ENCODE data around the gene CLC.
"Not testable (repeated sequence)": the region's sequence is repeated elsewhere in the genome, so short reads cannot be mapped to it uniquely, and the experiment has no call there.

The CLC gene

DNA sequence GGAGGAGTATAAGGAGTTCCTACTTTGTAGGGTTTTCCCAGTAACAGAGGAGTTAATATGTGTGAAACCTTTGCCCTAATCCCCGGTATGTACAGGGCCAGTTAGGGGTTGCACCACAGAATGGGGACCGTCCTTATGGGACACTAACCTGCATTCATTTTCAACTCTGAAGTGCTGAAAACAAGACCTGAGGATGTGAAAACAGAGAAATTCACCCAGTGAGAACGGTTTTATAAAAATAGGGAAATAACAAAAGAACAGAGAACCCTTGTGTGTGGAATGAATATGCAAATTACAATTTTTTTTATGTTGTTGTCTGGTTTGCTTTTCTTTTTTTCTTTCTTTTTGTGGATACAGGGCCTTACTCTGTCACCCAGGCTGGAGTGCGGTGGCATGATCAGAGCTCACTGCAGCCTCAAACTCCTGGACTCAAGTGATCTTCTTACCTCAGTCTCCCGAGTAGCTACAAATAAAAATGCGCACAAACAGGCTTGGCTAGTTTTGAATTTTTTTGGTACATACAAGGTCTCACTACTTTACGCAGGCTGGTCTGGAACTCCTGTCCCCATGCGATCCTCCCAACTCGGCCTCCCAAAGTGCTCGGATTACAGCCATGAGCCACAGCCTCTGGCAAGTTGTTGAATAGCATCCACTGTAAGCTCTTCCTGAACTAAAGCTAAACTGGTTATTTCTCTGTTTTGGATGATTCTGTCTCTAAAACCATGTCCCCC is 10.6 kb downstream of the CLC start:
- DNase-seq = no peak

DNA sequence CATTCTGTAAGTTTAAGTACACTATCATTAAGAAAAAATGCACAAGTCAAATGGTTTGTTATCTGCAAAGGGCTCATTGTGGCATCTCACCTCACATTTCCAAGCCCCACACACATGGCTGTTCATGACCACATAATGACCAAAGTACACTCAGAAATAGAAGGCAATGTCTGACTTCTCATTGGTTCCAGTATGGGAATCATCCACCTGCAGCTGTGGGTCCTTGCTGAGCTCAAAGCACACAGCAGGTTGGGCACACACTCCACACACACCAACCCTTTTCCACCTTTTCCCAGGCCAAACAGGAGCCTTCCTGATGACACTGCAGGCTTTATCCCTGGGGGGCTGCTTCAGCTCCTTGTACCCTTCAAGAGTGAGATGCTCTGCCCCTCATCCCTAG is 11.8 kb downstream of the CLC start:
- no peak for DNase-seq

GRCh38 chr19:39720144-39720543 is 17.7 kb downstream of the CLC start:
- not testable (repeated sequence) for DNase-seq

DNA sequence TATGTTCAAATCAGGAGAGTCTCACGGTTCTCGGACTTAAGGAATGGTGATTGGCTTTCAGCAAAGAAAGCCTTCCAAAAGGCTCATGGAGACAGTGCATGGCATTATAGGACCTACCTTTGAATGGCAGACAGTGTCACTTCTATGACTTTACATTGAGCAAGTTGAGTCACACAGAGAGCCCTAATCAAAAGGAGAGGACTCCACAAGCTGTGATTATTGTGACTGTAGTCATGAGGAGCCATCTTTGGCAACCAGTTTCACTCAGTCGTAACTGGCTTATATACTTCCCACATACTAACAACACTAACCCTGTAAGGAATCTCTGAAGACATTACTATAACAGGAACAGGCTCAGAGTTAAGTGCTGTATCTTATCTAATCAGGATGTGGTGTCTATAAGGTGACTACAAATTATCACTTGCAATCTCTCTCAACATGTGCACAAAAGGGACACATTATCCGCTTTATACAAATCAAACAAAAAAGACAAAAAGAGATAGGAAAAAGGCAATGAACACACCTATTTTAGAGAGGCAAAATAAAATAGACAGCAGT is 27.4 kb downstream of the CLC start:
- DNase-seq = no peak

- DNase-seq = no peak
These were observed 28.6 kb downstream of the CLC start for GRCh38 chr19:39709026-39709872.

GRCh38 chr19:39708594-39708993 is 29.2 kb downstream of the CLC start:
- no peak for DNase-seq

DNA sequence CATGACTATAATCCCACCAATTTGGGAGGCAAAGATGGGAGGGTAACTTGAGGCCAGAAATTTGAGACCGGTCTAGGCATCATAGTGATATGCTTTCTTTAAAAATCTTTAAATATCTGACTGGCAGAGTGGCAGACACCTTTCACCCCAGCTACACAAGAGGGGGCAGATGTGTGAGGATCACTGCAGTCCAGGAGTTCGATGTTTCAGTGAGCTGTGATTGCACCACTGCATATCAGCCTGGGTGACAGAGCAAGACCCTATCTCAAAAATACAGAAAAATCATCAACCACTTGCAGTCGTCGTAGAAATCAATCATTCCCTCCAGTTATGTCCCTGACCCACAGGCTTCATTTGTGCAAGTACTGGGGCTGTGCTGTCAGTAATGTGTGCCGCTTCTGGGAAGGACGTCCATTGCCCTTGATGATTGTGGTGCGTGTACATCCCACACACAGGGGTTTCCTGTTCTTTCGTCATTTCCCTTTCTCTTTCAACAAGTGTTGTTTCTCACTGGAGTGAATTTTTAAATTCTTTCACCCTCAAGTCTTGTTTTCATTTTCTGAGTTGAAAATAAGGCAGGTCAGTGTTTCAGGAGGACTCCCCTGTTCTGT is 32.1 kb downstream of the CLC start:
- no peak for DNase-seq

DNA sequence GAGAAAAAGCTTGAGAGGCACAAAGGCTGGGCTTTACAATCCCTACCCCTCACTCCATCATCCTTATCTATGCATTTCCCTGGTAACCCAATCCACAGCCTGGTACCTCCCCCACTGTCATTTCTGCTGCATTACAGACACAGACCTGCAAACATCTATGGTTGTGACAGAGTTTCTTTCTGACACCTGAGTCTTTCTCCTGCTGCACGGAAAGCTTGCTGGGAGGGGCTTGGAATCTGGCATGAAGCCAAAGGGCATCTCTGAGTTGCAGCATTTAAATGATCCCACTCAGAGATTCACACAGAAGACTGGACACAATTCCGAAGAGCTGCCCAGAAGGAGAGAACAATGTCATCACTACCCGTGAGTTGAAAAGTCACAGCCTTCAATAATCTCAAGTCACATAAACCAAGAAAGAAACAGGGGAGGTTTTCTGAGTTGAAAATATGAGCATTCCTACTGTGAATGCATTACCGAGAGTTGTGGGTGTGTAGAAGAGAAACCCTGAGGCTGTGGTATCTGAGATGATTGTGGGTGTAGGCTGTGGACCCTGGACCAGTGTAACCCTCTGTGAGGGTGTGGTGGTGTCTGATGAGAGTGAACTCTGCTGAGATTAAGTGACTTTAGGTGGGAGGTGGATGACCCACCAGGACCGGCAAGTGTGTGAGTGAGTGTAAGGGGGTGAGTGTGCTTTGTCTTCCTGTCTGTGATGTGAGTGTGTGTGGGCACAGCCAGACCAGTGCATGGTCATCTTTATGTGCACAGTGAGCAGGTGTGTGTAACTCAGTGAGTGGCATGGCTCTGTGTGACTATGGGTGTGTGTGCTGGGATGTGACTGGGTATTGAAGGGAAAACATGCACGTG is 33.4 kb downstream of the CLC start, which contains the start of gene LGALS14:
LGALS14 (plus strand) TSS at position 301 of the 864 bp plus-strand sequence; CDS start at position 349, 48 bp downstream.
- no peak for DNase-seq

- DNase-seq = no peak
These were observed 36.5 kb downstream of the CLC start for GRCh38 chr19:39701291-39701690.

- DNase-seq = no peak
These were observed 39.3 kb downstream of the CLC start for GRCh38 chr19:39698535-39698934.

DNA sequence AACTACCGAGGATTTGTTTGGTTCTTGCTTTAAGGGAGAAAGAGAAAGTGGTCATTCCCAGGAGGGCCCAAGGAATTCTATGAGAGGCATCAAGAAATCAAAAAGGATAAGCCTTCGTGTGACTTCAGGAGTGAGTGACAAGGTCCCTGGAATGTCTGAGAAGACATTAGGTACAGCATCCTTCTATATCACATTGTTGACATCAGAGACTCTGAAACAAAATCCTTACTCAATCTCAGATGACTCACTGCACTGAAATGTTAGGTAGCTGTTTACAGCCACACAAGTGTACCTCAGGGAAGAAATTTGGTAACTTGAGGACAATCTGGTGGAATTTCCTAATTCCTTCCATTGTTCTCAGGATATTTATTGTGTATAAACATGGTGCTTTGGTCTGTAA is 41.4 kb downstream of the CLC start:
- no peak for DNase-seq

DNA sequence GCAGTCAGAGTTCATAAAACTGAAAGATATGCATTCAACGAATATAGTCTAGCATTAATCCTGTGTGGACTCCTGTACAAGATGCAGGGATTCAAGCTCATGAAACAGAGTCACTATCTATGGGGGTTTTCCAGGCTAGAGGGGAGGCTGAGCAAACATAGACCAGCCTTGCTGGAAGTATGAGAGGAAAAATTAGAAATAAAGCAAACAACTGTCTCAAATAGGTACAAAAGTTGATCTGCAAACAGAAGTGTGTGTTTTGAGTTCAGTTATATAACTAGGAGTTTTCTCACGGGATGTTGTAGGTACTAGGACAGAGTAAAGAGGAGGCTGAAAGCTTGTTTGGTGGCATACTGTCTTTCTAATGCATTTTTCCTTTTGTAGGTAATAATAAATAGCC is 42.1 kb downstream of the CLC start:
- no peak for DNase-seq

DNA sequence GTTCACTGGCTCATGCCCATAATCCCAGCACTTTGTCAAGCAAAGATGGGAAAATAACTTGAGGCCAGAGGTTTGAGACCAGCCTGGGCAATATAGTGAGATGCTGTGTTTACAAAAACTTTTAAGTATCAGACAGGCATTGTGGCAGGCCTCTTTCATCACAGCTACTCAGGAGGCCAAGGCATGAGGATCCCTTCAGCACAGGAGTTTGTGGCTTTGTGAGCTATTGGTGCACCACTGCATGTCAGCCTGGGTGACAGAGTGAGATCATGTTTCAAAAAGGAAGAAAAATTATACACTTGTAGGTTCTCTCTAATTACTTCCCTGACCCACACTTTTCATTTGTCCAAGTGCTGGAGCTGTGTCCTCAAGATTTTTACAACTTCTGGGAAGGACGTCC is 45.0 kb downstream of the CLC start:
- DNase-seq = no peak

DNA sequence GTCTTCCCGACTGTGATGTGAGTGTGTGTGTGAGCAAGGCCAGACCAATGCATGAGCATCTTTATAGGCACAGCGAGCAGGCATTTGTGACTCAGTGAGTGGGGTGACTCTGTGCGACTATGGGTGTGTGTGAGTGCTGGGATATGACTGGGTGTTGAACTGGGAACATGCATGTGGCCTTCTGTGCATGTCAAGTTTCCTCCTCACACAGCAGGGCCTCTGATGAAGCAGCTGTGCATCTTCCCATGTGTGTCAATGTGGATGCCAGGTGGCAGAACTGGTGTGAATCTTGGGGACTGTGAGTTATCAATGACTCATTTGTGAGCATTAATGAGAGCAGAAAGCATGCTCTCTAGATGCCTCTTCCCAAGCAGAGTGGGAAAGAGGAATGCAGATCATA is 45.7 kb downstream of the CLC start:
- no peak for DNase-seq

GRCh38 chr19:39688637-39689036 is 49.2 kb downstream of the CLC start:
- not testable (repeated sequence) for DNase-seq

- no peak for DNase-seq
These were observed 51.1 kb downstream of the CLC start for GRCh38 chr19:39686739-39687138.

DNA sequence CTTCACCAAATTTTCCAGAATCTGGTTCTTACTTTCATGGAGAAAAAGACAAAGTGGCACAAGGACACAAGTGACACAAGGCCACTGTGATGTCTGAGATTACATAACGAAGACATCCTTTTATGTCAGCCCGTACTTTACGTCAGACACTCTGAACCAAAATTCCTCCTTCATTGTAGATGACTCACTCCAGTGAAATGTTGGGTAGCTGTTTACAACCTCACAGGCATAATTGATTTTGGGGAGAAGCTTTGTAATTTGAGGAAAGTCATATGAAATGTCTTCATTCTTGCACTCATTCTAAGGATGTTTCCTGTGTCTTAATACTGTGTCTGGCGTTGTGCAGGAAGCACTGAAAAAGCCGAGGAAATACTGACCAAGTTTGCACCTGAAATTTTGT is 53.6 kb downstream of the CLC start:
- no peak for DNase-seq

- DNase-seq = no peak
These were observed 56.4 kb downstream of the CLC start for GRCh38 chr19:39681416-39681815.

Data from AML-193 (cell line).